ENCODE measurements around the gene AGAP1.

- TF ChIP-seq CTCF (IDR thresholded peaks at IDR 0.05; ENCODE audit: poor library complexity, severe bottlenecking) (no peak), TAF1 (IDR thresholded peaks at IDR 0.05; ENCODE audit: low read depth) (no peak), POLR2AphosphoS5 (IDR thresholded peaks at IDR 0.05) (no peak), RAD21 (conservative IDR thresholded peaks at IDR 0.05) (no peak), EP300 (conservative IDR thresholded peaks at IDR 0.05; ENCODE audit: poor library complexity, severe bottlenecking) (no peak), EZH2 (IDR thresholded peaks at IDR 0.05; ENCODE audit: borderline replicate concordance, insufficient read depth, low read length, poor library complexity, severe bottlenecking) (no peak), REST (IDR thresholded peaks at IDR 0.05; ENCODE audit: borderline replicate concordance) (no peak)
Observed at GRCh38 chr2:235725016-235725489, 231.2 kb downstream of the AGAP1 start.

Data from neural cell (in vitro differentiated cells).